ENCODE data around the gene KCNT1.

The KCNT1 gene

GRCh38 chr9:135698767-135699166, 3.2 kb upstream of the KCNT1 start:
- in situ Hi-C loops (cut with MboI; ENCODE audit: low sequenced_read_pairs): no loop called here

- in situ Hi-C loops (cut with MboI; ENCODE audit: low sequenced_read_pairs): no loop called here
Measured at GRCh38 chr9:135699440-135699839, 2.5 kb upstream of the KCNT1 start, which contains the start of gene SOHLH1. TSS of gene SOHLH1 (minus strand) at chr9:135699481. CDS start at chr9:135699467, 14 bp downstream.

GRCh38 chr9:135700525-135700924, 1.5 kb upstream of the KCNT1 start:
- in situ Hi-C loops (cut with MboI; ENCODE audit: low sequenced_read_pairs): no loop called here

- in situ Hi-C loops (cut with MboI; ENCODE audit: low sequenced_read_pairs): no loop called here
Measured at GRCh38 chr9:135701067-135701958, 672 bp upstream of the KCNT1 start.

GRCh38 chr9:135703726-135704125, 1.7 kb downstream of the KCNT1 start:
- in situ Hi-C loops (cut with MboI; ENCODE audit: low sequenced_read_pairs): no loop called here

- in situ Hi-C loops (cut with MboI; ENCODE audit: low sequenced_read_pairs): no loop called here
Measured at GRCh38 chr9:135704483-135704882, 2.5 kb downstream of the KCNT1 start.

- in situ Hi-C loops (cut with MboI; ENCODE audit: low sequenced_read_pairs): no loop called here
Measured at GRCh38 chr9:135705376-135705775, 3.4 kb downstream of the KCNT1 start.

GRCh38 chr9:135706288-135706687, 4.3 kb downstream of the KCNT1 start:
- in situ Hi-C loops (cut with MboI; ENCODE audit: low sequenced_read_pairs): no loop called here

- in situ Hi-C loops (cut with MboI; ENCODE audit: low sequenced_read_pairs): no loop called here
Measured at GRCh38 chr9:135707252-135708138, 5.5 kb downstream of the KCNT1 start.

- in situ Hi-C loops (cut with MboI; ENCODE audit: low sequenced_read_pairs): no loop called here
Measured at GRCh38 chr9:135708164-135708563, 6.2 kb downstream of the KCNT1 start.

- in situ Hi-C loops (cut with MboI; ENCODE audit: low sequenced_read_pairs): no loop called here
Measured at GRCh38 chr9:135711391-135711790, 9.4 kb downstream of the KCNT1 start.

- in situ Hi-C loops (cut with MboI; ENCODE audit: low sequenced_read_pairs): no loop called here
Measured at GRCh38 chr9:135711881-135712280, 9.9 kb downstream of the KCNT1 start.

GRCh38 chr9:135712613-135713295, 10.8 kb downstream of the KCNT1 start:
- in situ Hi-C loops (cut with MboI; ENCODE audit: low sequenced_read_pairs): no loop called here

- in situ Hi-C loops (cut with MboI; ENCODE audit: low sequenced_read_pairs): no loop called here
Measured at GRCh38 chr9:135714242-135715055, 12.5 kb downstream of the KCNT1 start.

- in situ Hi-C loops (cut with MboI; ENCODE audit: low sequenced_read_pairs): no loop called here
Measured at GRCh38 chr9:135715056-135715595, 13.1 kb downstream of the KCNT1 start.

GRCh38 chr9:135716045-135716444, 14.1 kb downstream of the KCNT1 start:
- in situ Hi-C loops (cut with MboI; ENCODE audit: low sequenced_read_pairs): no loop called here

GRCh38 chr9:135717410-135717809, 15.4 kb downstream of the KCNT1 start:
- in situ Hi-C loops (cut with MboI; ENCODE audit: low sequenced_read_pairs): no loop called here

GRCh38 chr9:135718616-135719015, 16.6 kb downstream of the KCNT1 start:
- in situ Hi-C loops (cut with MboI; ENCODE audit: low sequenced_read_pairs): no loop called here

- in situ Hi-C loops (cut with MboI; ENCODE audit: low sequenced_read_pairs): no loop called here
Measured at GRCh38 chr9:135719472-135719871, 17.5 kb downstream of the KCNT1 start.

- in situ Hi-C loops (cut with MboI; ENCODE audit: low sequenced_read_pairs): no loop called here
Measured at GRCh38 chr9:135722365-135722764, 20.4 kb downstream of the KCNT1 start.

Measured in HL-60/S4 treated with retinoic acid at 250 ng/mL for 4 days and 3 days (cell line).